HepG2 (cell line): ENCODE measurements around the gene LDAH. TPM values are rescaled to one million over a fixed set of nuclear protein-coding genes. Genes with fewer than 3 reads are reported as not detected.

Experiments
- BRCA1 ChIP-seq: sonication (generic); formaldehyde crosslinking; IDR thresholded peaks from 2 replicates; pipeline ENCODE4 v1.4.0; 2020; ENCODE audit warnings: missing genetic modification reagents
- CHD2 ChIP-seq: IDR thresholded peaks from 2 replicates; pipeline ENCODE4 v1.6.1; 2011; ENCODE audit warnings: low read depth, low read length, improper control_type of control experiment
- MEIS2 ChIP-seq: sonication (generic); formaldehyde crosslinking; IDR thresholded peaks from 2 replicates; pipeline ENCODE4 v1.9.0; 2021; ENCODE audit warnings: mild to moderate bottlenecking, missing genetic modification reagents
- MZF1 ChIP-seq: sonication (generic); formaldehyde crosslinking; IDR thresholded peaks from 2 replicates; pipeline ENCODE4 v1.8.1; 2023; ENCODE audit warnings: mild to moderate bottlenecking, missing genetic modification reagents, borderline replicate concordance
- NFAT5 ChIP-seq: sonication (generic); formaldehyde crosslinking; IDR thresholded peaks from 2 replicates; pipeline ENCODE4 v1.4.0; 2020; ENCODE audit warnings: missing genetic modification reagents
- RELA ChIP-seq: sonication (generic); formaldehyde crosslinking; IDR thresholded peaks from 2 replicates; pipeline ENCODE4 v1.4.0; 2020; ENCODE audit warnings: missing genetic modification reagents
- SP2 ChIP-seq: sonication (generic); formaldehyde crosslinking; IDR thresholded peaks from 2 replicates; pipeline ENCODE4 v1.5.1; 2020; ENCODE audit warnings: mild to moderate bottlenecking, missing genetic modification reagents
- ZBTB8A ChIP-seq: sonication (generic); formaldehyde crosslinking; IDR thresholded peaks from 2 replicates; pipeline ENCODE4 v1.4.0; 2020; ENCODE audit warnings: mild to moderate bottlenecking, low read depth, missing genetic modification reagents, borderline replicate concordance
- ZKSCAN8 ChIP-seq: IDR thresholded peaks from 2 replicates; pipeline ENCODE4 v1.6.1; 2016; ENCODE audit warnings: borderline replicate concordance, missing genetic modification reagents, missing compliant biosample characterization
- ZNF576 ChIP-seq: sonication (generic); formaldehyde crosslinking; IDR thresholded peaks from 2 replicates; pipeline ENCODE4 v1.4.0; 2020; ENCODE audit warnings: mild to moderate bottlenecking, missing genetic modification reagents
- polyA plus RNA-seq, 8 experiments: library from polyadenylated mRNA; depleted of rRNA in 3 of 8; stranded (reverse) in 7 of 8; unstranded in 1 of 8; fragments of >200 nt; fragmentation: Illumina TruSeq in 4 of 8; extraction: Trizol in 4 of 8; gene quantifications; 2 replicates each; pipeline versions ENCODE4 v1.2.1 to v1.2.3, GENCODE V29; 2011 to 2016; ENCODE audit warnings: low read depth in 4 of 8, missing spikeins in 1 of 8, mixed read lengths in 1 of 8; ENCODE audit not compliant: insufficient read depth in 1 of 8
- total RNA-seq, 5 experiments: library from RNA; depleted of rRNA; stranded (reverse); fragments of >200 nt; fragmentation: Illumina TruSeq; extraction: Trizol; gene quantifications; 2 replicates each; pipeline ENCODE4 v1.2.3, GENCODE V29; 2016; ENCODE audit warnings: low read depth in 1 of 5

LDAH gene
- total and polyA plus RNA-seq, 2 of the 13 experiments (the other 11 are each of a cell fraction or from before 2014, with no cell fraction given): 28.8 to 46.2 TPM

GRCh38 chr2:20822535-20823490 lies at the start of gene LDAH (continued):
- TF ChIP-seq NFAT5 (CRISPR knock-in tag) (peak; percentile 82; the same call in 1 of the 2 replicates), CHD2 (no peak; the same call in 1 of the 2 replicates), ZNF576 (CRISPR knock-in tag) (no peak), MZF1 (CRISPR knock-in tag) (peak; percentile 96; the same call in 1 of the 2 replicates), ZBTB8A (0 out of 2 replicates have a peak, but pooled peaks have one; percentile 85), RELA (CRISPR knock-in tag) (peak; percentile 79; the same call in 1 of the 2 replicates), SP2 (CRISPR knock-in tag) (peak; percentile 73), MEIS2 (peak; percentile 88), ZKSCAN8 (CRISPR knock-in tag) (no peak), BRCA1 (CRISPR knock-in tag) (peak; percentile 85)
